ENCODE results near the gene C8B.
A peak's percentile ranks its signal among the peaks of the same experiment; 100 is the strongest.

C8B gene

GRCh38 chr1:56957931-56958330, 7.9 kb downstream of the C8B start:
- H3K4me3 ChIP-seq (ENCODE audit: control insufficient read depth, low read depth, low read length) = no peak overlapping the region
- DNase-seq (ENCODE audit: low read depth) = no peak
- TF ChIP-seq CTCF (conservative IDR thresholded peaks at IDR 0.05; ENCODE audit: control insufficient read depth, insufficient read depth, low read depth, low read length) = no peak

GRCh38 chr1:56954664-56955063, 11.2 kb downstream of the C8B start:
- no peak for DNase-seq (ENCODE audit: low read depth)
- TF ChIP-seq CTCF (conservative IDR thresholded peaks at IDR 0.05; ENCODE audit: control insufficient read depth, insufficient read depth, low read depth, low read length) = no peak
- H3K4me3 ChIP-seq (ENCODE audit: control insufficient read depth, low read depth, low read length) = no peak overlapping the region

- TF ChIP-seq CTCF (conservative IDR thresholded peaks at IDR 0.05; ENCODE audit: control insufficient read depth, insufficient read depth, low read depth, low read length) = no peak
- no peak for DNase-seq (ENCODE audit: low read depth)
- no peak overlapping the region for H3K4me3 ChIP-seq (ENCODE audit: control insufficient read depth, low read depth, low read length)
Measured at GRCh38 chr1:56953386-56953785, 12.4 kb downstream of the C8B start.

GRCh38 chr1:56952501-56952900, 13.3 kb downstream of the C8B start:
- no peak for TF ChIP-seq CTCF (conservative IDR thresholded peaks at IDR 0.05; ENCODE audit: control insufficient read depth, insufficient read depth, low read depth, low read length)

GRCh38 chr1:56948403-56949023, 17.3 kb downstream of the C8B start:
- DNase-seq (ENCODE audit: low read depth) = peak; percentile 56
- no peak for TF ChIP-seq CTCF (conservative IDR thresholded peaks at IDR 0.05; ENCODE audit: control insufficient read depth, insufficient read depth, low read depth, low read length)
- no peak overlapping the region for H3K4me3 ChIP-seq (ENCODE audit: control insufficient read depth, low read depth, low read length)

More at GRCh38 chr1:56952501-56952900, 13.3 kb downstream of the C8B start:
- no peak for DNase-seq (ENCODE audit: low read depth)
- no peak overlapping the region for H3K4me3 ChIP-seq (ENCODE audit: control insufficient read depth, low read depth, low read length)

GRCh38 chr1:56940039-56940438, 25.8 kb downstream of the C8B start:
- H3K4me3 ChIP-seq (ENCODE audit: control insufficient read depth, low read depth, low read length) = no peak overlapping the region
- DNase-seq (ENCODE audit: low read depth) = no peak
- TF ChIP-seq CTCF (conservative IDR thresholded peaks at IDR 0.05; ENCODE audit: control insufficient read depth, insufficient read depth, low read depth, low read length) = no peak

- no peak for TF ChIP-seq CTCF (conservative IDR thresholded peaks at IDR 0.05; ENCODE audit: control insufficient read depth, insufficient read depth, low read depth, low read length)
Measured at GRCh38 chr1:56939209-56939608, 26.6 kb downstream of the C8B start.

More at GRCh38 chr1:56939209-56939608, 26.6 kb downstream of the C8B start:
- DNase-seq (ENCODE audit: low read depth) = no peak
- no peak overlapping the region for H3K4me3 ChIP-seq (ENCODE audit: control insufficient read depth, low read depth, low read length)
